MM.1S (cell line): Measurements from ENCODE around the gene BEX3.

ENCODE experiments used
- EZH2 ChIP-seq: fragments of 300-600 bp; sonication (generic); optimal IDR thresholded peaks from 2 replicates; pipeline ENCODE3; 2017; ENCODE audit warnings: low read depth, mild to moderate bottlenecking, antibody characterized with exemption, low read length, mixed read lengths
- EZH2phosphoT487 ChIP-seq: fragments of 300-600 bp; sonication (generic); IDR thresholded peaks from 2 replicates; pipeline ENCODE4 v1.6.1; 2018; ENCODE audit warnings: antibody characterized with exemption, low read length
- TF ChIP-seq, protein P1 (sequence below): fragments of 300-600 bp; sonication (generic); IDR thresholded peaks from 2 replicates; pipeline ENCODE4 v1.5.1; 2016; ENCODE audit warnings: antibody characterized with exemption, low read length, mixed read lengths

DNA sequence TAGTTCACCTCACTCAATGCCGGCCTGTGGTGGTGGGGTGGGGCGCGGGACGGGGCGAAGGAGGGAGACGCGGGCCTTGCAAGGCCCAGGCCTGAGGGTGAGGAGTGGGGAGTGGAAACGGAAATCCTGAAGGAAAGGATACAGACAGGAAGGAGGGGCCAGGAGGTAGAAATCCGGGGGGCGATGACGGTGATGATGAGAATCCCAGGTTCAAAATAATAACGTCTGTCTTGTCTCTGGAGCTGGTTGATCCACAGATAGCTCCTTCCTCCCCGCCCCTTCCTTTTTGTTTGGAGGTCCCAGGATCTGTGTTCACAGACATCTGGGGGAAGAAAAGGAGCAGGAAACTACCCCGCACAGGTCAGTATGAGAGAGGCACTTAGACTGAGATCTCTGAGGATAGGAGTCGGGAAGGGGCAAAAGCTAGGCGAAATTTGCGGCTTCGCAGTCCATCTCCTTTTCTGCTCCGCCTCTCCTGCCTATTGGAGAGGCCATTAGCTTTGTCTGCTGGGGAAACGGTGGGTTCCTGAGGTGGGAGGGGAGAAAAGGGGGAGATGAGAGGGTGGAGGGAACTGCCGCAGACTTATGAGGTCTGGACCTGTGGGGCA, 45.6 kb upstream of the BEX3 start:
- TF ChIP-seq, protein P1, sequence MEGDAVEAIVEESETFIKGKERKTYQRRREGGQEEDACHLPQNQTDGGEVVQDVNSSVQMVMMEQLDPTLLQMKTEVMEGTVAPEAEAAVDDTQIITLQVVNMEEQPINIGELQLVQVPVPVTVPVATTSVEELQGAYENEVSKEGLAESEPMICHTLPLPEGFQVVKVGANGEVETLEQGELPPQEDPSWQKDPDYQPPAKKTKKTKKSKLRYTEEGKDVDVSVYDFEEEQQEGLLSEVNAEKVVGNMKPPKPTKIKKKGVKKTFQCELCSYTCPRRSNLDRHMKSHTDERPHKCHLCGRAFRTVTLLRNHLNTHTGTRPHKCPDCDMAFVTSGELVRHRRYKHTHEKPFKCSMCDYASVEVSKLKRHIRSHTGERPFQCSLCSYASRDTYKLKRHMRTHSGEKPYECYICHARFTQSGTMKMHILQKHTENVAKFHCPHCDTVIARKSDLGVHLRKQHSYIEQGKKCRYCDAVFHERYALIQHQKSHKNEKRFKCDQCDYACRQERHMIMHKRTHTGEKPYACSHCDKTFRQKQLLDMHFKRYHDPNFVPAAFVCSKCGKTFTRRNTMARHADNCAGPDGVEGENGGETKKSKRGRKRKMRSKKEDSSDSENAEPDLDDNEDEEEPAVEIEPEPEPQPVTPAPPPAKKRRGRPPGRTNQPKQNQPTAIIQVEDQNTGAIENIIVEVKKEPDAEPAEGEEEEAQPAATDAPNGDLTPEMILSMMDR, result no peak
- TF ChIP-seq EZH2 (no peak), EZH2phosphoT487 (no peak)
